OCI-LY7 (cell line): ENCODE results near the gene SNRPB.

ENCODE experiments used
- EZH2phosphoT487 ChIP-seq: fragments of 200-600 bp; sonication (generic); IDR thresholded peaks from 2 replicates; pipeline ENCODE4 v1.6.1; 2018; ENCODE audit warnings: low read depth, borderline replicate concordance, mild to moderate bottlenecking, mixed run types, antibody characterized with exemption, low read length, moderate library complexity, mixed read lengths
- TF ChIP-seq, protein P1 (sequence below): fragments of 200-600 bp; sonication (generic); conservative IDR thresholded peaks from 2 replicates; pipeline ENCODE4 v1.5.1; 2014; ENCODE audit warnings: mild to moderate bottlenecking, antibody characterized with exemption, low read length, moderate library complexity, mixed read lengths

DNA sequence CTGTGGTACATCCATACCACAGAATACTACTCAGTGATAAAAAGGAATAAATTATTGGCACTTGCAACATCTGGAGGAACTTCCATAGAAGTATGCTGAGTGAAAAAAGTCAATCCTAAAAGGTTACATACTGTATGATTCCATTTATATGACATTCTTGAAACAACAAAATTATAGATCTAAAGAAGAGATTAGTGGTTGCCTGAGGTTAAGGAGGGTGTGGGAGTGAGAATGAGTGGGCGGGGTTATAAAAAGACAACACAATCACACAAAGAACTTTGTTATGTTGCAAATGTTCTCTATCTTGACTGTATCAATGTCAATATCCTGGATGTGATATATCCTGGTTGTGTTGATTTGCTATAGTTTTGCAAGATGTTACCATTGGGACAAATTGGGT, 21.2 kb downstream of the SNRPB start:
- TF ChIP-seq, protein P1, sequence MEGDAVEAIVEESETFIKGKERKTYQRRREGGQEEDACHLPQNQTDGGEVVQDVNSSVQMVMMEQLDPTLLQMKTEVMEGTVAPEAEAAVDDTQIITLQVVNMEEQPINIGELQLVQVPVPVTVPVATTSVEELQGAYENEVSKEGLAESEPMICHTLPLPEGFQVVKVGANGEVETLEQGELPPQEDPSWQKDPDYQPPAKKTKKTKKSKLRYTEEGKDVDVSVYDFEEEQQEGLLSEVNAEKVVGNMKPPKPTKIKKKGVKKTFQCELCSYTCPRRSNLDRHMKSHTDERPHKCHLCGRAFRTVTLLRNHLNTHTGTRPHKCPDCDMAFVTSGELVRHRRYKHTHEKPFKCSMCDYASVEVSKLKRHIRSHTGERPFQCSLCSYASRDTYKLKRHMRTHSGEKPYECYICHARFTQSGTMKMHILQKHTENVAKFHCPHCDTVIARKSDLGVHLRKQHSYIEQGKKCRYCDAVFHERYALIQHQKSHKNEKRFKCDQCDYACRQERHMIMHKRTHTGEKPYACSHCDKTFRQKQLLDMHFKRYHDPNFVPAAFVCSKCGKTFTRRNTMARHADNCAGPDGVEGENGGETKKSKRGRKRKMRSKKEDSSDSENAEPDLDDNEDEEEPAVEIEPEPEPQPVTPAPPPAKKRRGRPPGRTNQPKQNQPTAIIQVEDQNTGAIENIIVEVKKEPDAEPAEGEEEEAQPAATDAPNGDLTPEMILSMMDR = no peak
- TF ChIP-seq EZH2phosphoT487 = no peak
